Tibial nerve (tissue), 4 donors: ENCODE data around the gene ADAM15. TPM values are rescaled to one million over a fixed set of nuclear protein-coding genes. Genes with fewer than 3 reads are reported as not detected.

ENCODE experiments used
- DNase-seq, 2 donors: peaks; one replicate each; pipeline ENCODE4 v3.0.0-alpha.2; 2019; ENCODE audit warnings: low spot score in 2 of 2
- H3K27ac ChIP-seq, 4 donors: fragments of 200-600 bp; sonication (generic) in 3 of 4; one replicate each; pipeline ENCODE4 v1.5.1; 2017 to 2019; ENCODE audit warnings: mild to moderate bottlenecking in 1 of 4
- H3K27me3 ChIP-seq, 2 donors: fragments of 200-600 bp; sonication (generic) in 1 of 2; one replicate each; pipeline versions ENCODE4 v1.5.1 to v1.6.0; 2017 to 2019
- H3K36me3 ChIP-seq, 3 donors: fragments of 200-600 bp; sonication (generic); one replicate each; pipeline ENCODE4 v1.5.1; 2018 to 2019
- H3K4me1 ChIP-seq, 4 donors: fragments of 200-600 bp; sonication (generic) in 3 of 4; one replicate each; pipeline ENCODE4 v1.5.1; 2017 to 2019
- H3K4me3 ChIP-seq, 4 donors: fragments of 200-600 bp; sonication (generic) in 3 of 4; one replicate each; pipeline ENCODE4 v1.5.1; 2017 to 2019; ENCODE audit warnings: mild to moderate bottlenecking in 1 of 4, moderate library complexity in 1 of 4
- H3K9me3 ChIP-seq, 4 donors: fragments of 200-600 bp; sonication (generic) in 3 of 4; one replicate each; pipeline ENCODE4 v1.5.1; 2017 to 2019
- CTCF ChIP-seq, 5 experiments: fragments of 200-600 bp in 3 of 5; fragments of 450-650 bp in 2 of 5; sonication (generic) in 3 of 5; IDR thresholded peaks; one replicate each; pipeline ENCODE4 v1.5.1; 2016 to 2019; ENCODE audit warnings: antibody characterized with exemption in 5 of 5, mild to moderate bottlenecking in 3 of 5, moderate library complexity in 2 of 5
- EP300 ChIP-seq, 2 donors: sonication (generic); formaldehyde crosslinking; IDR thresholded peaks; one replicate each; pipeline ENCODE4 v1.6.1; 2017; ENCODE audit warnings: antibody characterized with exemption in 2 of 2, mild to moderate bottlenecking in 1 of 2
- POLR2A ChIP-seq, 2 donors: fragments of 450-650 bp; IDR thresholded peaks; one replicate each; pipeline ENCODE4 v1.6.1; 2017; ENCODE audit warnings: antibody characterized with exemption in 2 of 2, mild to moderate bottlenecking in 2 of 2, moderate library complexity in 2 of 2
- WGBS, 2 donors: methylation state at CpG; one replicate each; pipeline ENCODE4 v1.1.5; 2018; 5-methylcytosine and 5-hydroxymethylcytosine counted together
- total RNA-seq, 4 donors: library from RNA; depleted of rRNA; stranded (reverse); fragments of >200 nt; gene quantifications; one replicate each; pipeline ENCODE4 v1.1.0, GENCODE V29; 2016

The ADAM15 gene
- total RNA-seq, 4 donors from 2014 or later: 111 to 202 (median 168) TPM

GRCh38 chr1:155035936-155036335, 15.2 kb upstream of the ADAM15 start:
- Histone ChIP-seq H3K27ac (no peak overlapping the region), H3K27me3 (no peaks in the 10 kb centered on the region)
- WGBS, 2 donors: 77 to 88% methylated on average over 2 of the region's 2 CpGs

GRCh38 chr1:155037043-155037442, 14.1 kb upstream of the ADAM15 start:
- TF ChIP-seq EP300 (IDR thresholded peaks at IDR 0.05) (no peak), POLR2A (IDR thresholded peaks at IDR 0.05) (no peak), CTCF (IDR thresholded peaks at IDR 0.05) (no peak)
- no peaks in the 10 kb centered on the region for H3K36me3 ChIP-seq
- peaks cover 0 to 15% (median 0%) of the 10 kb centered on the region in 4 donors for H3K4me1 ChIP-seq
- DNase-seq: no peak
- no peaks in the 10 kb centered on the region for H3K9me3 ChIP-seq
- H3K4me3 ChIP-seq: no peak overlapping the region
- H3K27me3 ChIP-seq: no peaks in the 10 kb centered on the region
- no peak overlapping the region for H3K27ac ChIP-seq
- WGBS, 2 donors: 74 to 83% methylated on average over 3 of the region's 3 CpGs

More at GRCh38 chr1:155035936-155036335, 15.2 kb upstream of the ADAM15 start:
- Histone ChIP-seq H3K4me1 (peaks cover 0 to 15% (median 0%) of the 10 kb centered on the region in 4 donors), H3K4me3 (no peak overlapping the region), H3K9me3 (no peaks in the 10 kb centered on the region), H3K36me3 (no peaks in the 10 kb centered on the region)
- DNase-seq: no peak
- TF ChIP-seq POLR2A (IDR thresholded peaks at IDR 0.05) (no peak), EP300 (IDR thresholded peaks at IDR 0.05) (no peak), CTCF (IDR thresholded peaks at IDR 0.05) (no peak)

GRCh38 chr1:155037851-155038441, 13.2 kb upstream of the ADAM15 start:
- TF ChIP-seq CTCF (IDR thresholded peaks at IDR 0.05): no peak
- TF ChIP-seq EP300 (IDR thresholded peaks at IDR 0.05): no peak
- TF ChIP-seq POLR2A (IDR thresholded peaks at IDR 0.05): no peak
- WGBS, 2 donors: 85% methylated on average over 6 of the region's 6 CpGs
- Histone ChIP-seq H3K27me3 (no peaks in the 10 kb centered on the region), H3K27ac (no peak overlapping the region), H3K36me3 (no peaks in the 10 kb centered on the region), H3K4me3 (no peak overlapping the region), H3K4me1 (peaks cover 0 to 15% (median 0%) of the 10 kb centered on the region in 4 donors), H3K9me3 (no peaks in the 10 kb centered on the region)
- no peak for DNase-seq

GRCh38 chr1:155038602-155039307, 12.4 kb upstream of the ADAM15 start:
- no peak overlapping the region for H3K4me3 ChIP-seq
- DNase-seq: no peak
- H3K27me3 ChIP-seq: no peaks in the 10 kb centered on the region
- H3K27ac ChIP-seq: peak overlapping the region in 1 of 4 donors; percentile 37
- WGBS, 2 donors: 45 to 51% methylated on average over 8 of the region's 8 CpGs
- TF ChIP-seq POLR2A (IDR thresholded peaks at IDR 0.05) (no peak), CTCF (IDR thresholded peaks at IDR 0.05) (no peak), EP300 (IDR thresholded peaks at IDR 0.05) (no peak)
- no peaks in the 10 kb centered on the region for H3K36me3 ChIP-seq
- H3K9me3 ChIP-seq: no peaks in the 10 kb centered on the region
- peaks cover 0 to 15% (median 0%) of the 10 kb centered on the region in 4 donors for H3K4me1 ChIP-seq

- H3K27ac ChIP-seq: no peak overlapping the region
- H3K9me3 ChIP-seq: no peaks in the 10 kb centered on the region
- H3K4me1 ChIP-seq: peaks cover 0 to 15% (median 0%) of the 10 kb centered on the region in 4 donors
- no peaks in the 10 kb centered on the region for H3K27me3 ChIP-seq
- H3K36me3 ChIP-seq: no peaks in the 10 kb centered on the region
- H3K4me3 ChIP-seq: no peak overlapping the region
- no peak for DNase-seq
- 76 to 81% methylated on average over 4 of the region's 4 CpGs for WGBS, 2 donors
- TF ChIP-seq EP300 (IDR thresholded peaks at IDR 0.05) (no peak), POLR2A (IDR thresholded peaks at IDR 0.05) (no peak), CTCF (IDR thresholded peaks at IDR 0.05) (no peak)
These were observed 11.8 kb upstream of the ADAM15 start for GRCh38 chr1:155039308-155039669.
